Stimulated activated effector memory CD8-positive, alpha-beta T cell treated with anti-CD3 and anti-CD28 coated beads, Interleukin-12 subunit alpha, Interleukin-12 subunit beta, amount 100 ng/mL, for 72 hours (primary cell): Measurements from ENCODE around the gene MYH10.

ENCODE experiments used
- ATAC-seq: fragments of 150-1000 bp; cut with Tn5 transposase; 2 replicates; pipeline ENCODE4 v1.10.0; 2021
- DNase-seq, 2 donors: peaks; one replicate each; pipeline ENCODE4 v3.0.0; 2021 to 2022; ENCODE audit warnings: low spot score in 2 of 2
- H3K27ac Mint-ChIP-seq: one replicate; pipeline ENCODE4 v1.8.0; 2022; ENCODE audit warnings: mild to moderate bottlenecking, mixed read lengths
- H3K36me3 Mint-ChIP-seq: one replicate; pipeline ENCODE4 v1.8.0; 2022; ENCODE audit warnings: mild to moderate bottlenecking, mixed read lengths
- H3K4me1 Mint-ChIP-seq: one replicate; pipeline ENCODE4 v1.8.0; 2022; ENCODE audit warnings: mixed read lengths
- H3K4me3 Mint-ChIP-seq: one replicate; pipeline ENCODE4 v1.8.0; 2022; ENCODE audit warnings: mild to moderate bottlenecking, mixed read lengths
- H3K9me3 Mint-ChIP-seq: one replicate; pipeline ENCODE4 v1.8.0; 2022; ENCODE audit warnings: mixed read lengths

Gene MYH10

GRCh38 chr17:8474826-8475225, 155.7 kb downstream of the MYH10 start:
- Mint-ChIP-seq H3K36me3 (peaks cover 80% of the 10 kb centered on the region), H3K4me3 (no peak overlapping the region), H3K9me3 (no peaks in the 10 kb centered on the region), H3K4me1 (peaks cover 11% of the 10 kb centered on the region), H3K27ac (peak overlapping the region; percentile 48)
- DNase-seq: no peak
- ATAC-seq: no peak

GRCh38 chr17:8473451-8474192, 156.9 kb downstream of the MYH10 start:
- DNase-seq (no peak), ATAC-seq (no peak)
- H3K4me3 Mint-ChIP-seq: no peak overlapping the region
- H3K9me3 Mint-ChIP-seq: no peaks in the 10 kb centered on the region
- H3K4me1 Mint-ChIP-seq: peaks cover 11% of the 10 kb centered on the region
- H3K36me3 Mint-ChIP-seq: peaks cover 89% of the 10 kb centered on the region
- no peak overlapping the region for H3K27ac Mint-ChIP-seq

- no peak overlapping the region for H3K4me3 Mint-ChIP-seq
- ATAC-seq: no peak
- H3K9me3 Mint-ChIP-seq: no peaks in the 10 kb centered on the region
- peaks cover 89% of the 10 kb centered on the region for H3K36me3 Mint-ChIP-seq
- H3K27ac Mint-ChIP-seq: no peak overlapping the region
- H3K4me1 Mint-ChIP-seq: peaks cover 11% of the 10 kb centered on the region
- DNase-seq: no peak
Measured at GRCh38 chr17:8472663-8473062, 157.9 kb downstream of the MYH10 start.

- Mint-ChIP-seq H3K27ac (no peak overlapping the region), H3K4me1 (peaks cover 8% of the 10 kb centered on the region), H3K4me3 (no peak overlapping the region), H3K9me3 (no peaks in the 10 kb centered on the region), H3K36me3 (peaks cover 91% of the 10 kb centered on the region)
- no peak for DNase-seq
- ATAC-seq: no peak
Measured at GRCh38 chr17:8470447-8471047, 160.0 kb downstream of the MYH10 start.

GRCh38 chr17:8469964-8470363, 160.6 kb downstream of the MYH10 start:
- Mint-ChIP-seq H3K4me3 (no peak overlapping the region), H3K36me3 (peaks cover 91% of the 10 kb centered on the region), H3K4me1 (peaks cover 8% of the 10 kb centered on the region), H3K9me3 (no peaks in the 10 kb centered on the region), H3K27ac (no peak overlapping the region)
- ATAC-seq (no peak), DNase-seq (no peak)

- DNase-seq (no peak), ATAC-seq (no peak)
- Mint-ChIP-seq H3K4me1 (peaks cover 18% of the 10 kb centered on the region), H3K9me3 (no peaks in the 10 kb centered on the region), H3K4me3 (no peak overlapping the region), H3K36me3 (peaks cover 88% of the 10 kb centered on the region), H3K27ac (no peak overlapping the region)
Measured at GRCh38 chr17:8468980-8469379, 161.5 kb downstream of the MYH10 start.

GRCh38 chr17:8468127-8468526, 162.4 kb downstream of the MYH10 start:
- Mint-ChIP-seq H3K4me3 (no peak overlapping the region), H3K27ac (no peak overlapping the region), H3K36me3 (peaks cover 84% of the 10 kb centered on the region), H3K4me1 (peaks cover 26% of the 10 kb centered on the region), H3K9me3 (no peaks in the 10 kb centered on the region)
- DNase-seq (no peak), ATAC-seq (no peak)

- no peaks in the 10 kb centered on the region for H3K9me3 Mint-ChIP-seq
- peaks cover 84% of the 10 kb centered on the region for H3K36me3 Mint-ChIP-seq
- H3K4me3 Mint-ChIP-seq: no peak overlapping the region
- ATAC-seq: no peak
- no peak for DNase-seq
- H3K27ac Mint-ChIP-seq: no peak overlapping the region
- peaks cover 29% of the 10 kb centered on the region for H3K4me1 Mint-ChIP-seq
Measured at GRCh38 chr17:8467527-8467926, 163.0 kb downstream of the MYH10 start.

GRCh38 chr17:8466873-8467272, 163.7 kb downstream of the MYH10 start:
- Mint-ChIP-seq H3K4me3 (no peak overlapping the region), H3K9me3 (no peaks in the 10 kb centered on the region), H3K36me3 (peaks cover 85% of the 10 kb centered on the region), H3K4me1 (peaks cover 30% of the 10 kb centered on the region), H3K27ac (no peak overlapping the region)
- DNase-seq: no peak
- no peak for ATAC-seq

GRCh38 chr17:8466456-8466855, 164.1 kb downstream of the MYH10 start:
- Mint-ChIP-seq H3K4me3 (no peak overlapping the region), H3K36me3 (peaks cover 85% of the 10 kb centered on the region), H3K9me3 (no peaks in the 10 kb centered on the region), H3K4me1 (peaks cover 34% of the 10 kb centered on the region), H3K27ac (no peak overlapping the region)
- DNase-seq: no peak
- ATAC-seq: no peak

GRCh38 chr17:8465759-8466158, 164.8 kb downstream of the MYH10 start:
- no peak for DNase-seq
- no peak for ATAC-seq
- Mint-ChIP-seq H3K9me3 (no peaks in the 10 kb centered on the region), H3K27ac (no peak overlapping the region), H3K36me3 (peaks cover 87% of the 10 kb centered on the region), H3K4me3 (no peak overlapping the region), H3K4me1 (peaks cover 35% of the 10 kb centered on the region)

- Mint-ChIP-seq H3K9me3 (no peaks in the 10 kb centered on the region), H3K36me3 (peaks cover 87% of the 10 kb centered on the region), H3K27ac (peak overlapping the region; percentile 62), H3K4me3 (no peak overlapping the region), H3K4me1 (peaks cover 35% of the 10 kb centered on the region)
- DNase-seq: no peak
- ATAC-seq: no peak
Measured at GRCh38 chr17:8465356-8465755, 165.2 kb downstream of the MYH10 start.

GRCh38 chr17:8464941-8465340, 165.6 kb downstream of the MYH10 start:
- peaks cover 35% of the 10 kb centered on the region for H3K4me1 Mint-ChIP-seq
- peaks cover 87% of the 10 kb centered on the region for H3K36me3 Mint-ChIP-seq
- no peaks in the 10 kb centered on the region for H3K9me3 Mint-ChIP-seq
- H3K4me3 Mint-ChIP-seq: no peak overlapping the region
- DNase-seq: no peak
- ATAC-seq: no peak
- peak overlapping the region; percentile 62 for H3K27ac Mint-ChIP-seq

GRCh38 chr17:8463099-8463498, 167.4 kb downstream of the MYH10 start:
- no peak overlapping the region for H3K4me3 Mint-ChIP-seq
- peaks cover 88% of the 10 kb centered on the region for H3K36me3 Mint-ChIP-seq
- H3K27ac Mint-ChIP-seq: peak overlapping the region; percentile 33
- ATAC-seq (no peak), DNase-seq (no peak)
- no peaks in the 10 kb centered on the region for H3K9me3 Mint-ChIP-seq
- H3K4me1 Mint-ChIP-seq: peaks cover 39% of the 10 kb centered on the region

- H3K4me3 Mint-ChIP-seq: no peak overlapping the region
- peaks cover 45% of the 10 kb centered on the region for H3K4me1 Mint-ChIP-seq
- ATAC-seq (no peak), DNase-seq (no peak)
- no peak overlapping the region for H3K27ac Mint-ChIP-seq
- peaks cover 88% of the 10 kb centered on the region for H3K36me3 Mint-ChIP-seq
- H3K9me3 Mint-ChIP-seq: no peaks in the 10 kb centered on the region
Measured at GRCh38 chr17:8462564-8462963, 168.0 kb downstream of the MYH10 start.

- peaks cover 93% of the 10 kb centered on the region for H3K36me3 Mint-ChIP-seq
Measured at GRCh38 chr17:8459831-8460230, 170.7 kb downstream of the MYH10 start.

More at GRCh38 chr17:8459831-8460230, 170.7 kb downstream of the MYH10 start:
- H3K4me1 Mint-ChIP-seq: peaks cover 51% of the 10 kb centered on the region
- ATAC-seq (no peak), DNase-seq (no peak)
- no peak overlapping the region for H3K4me3 Mint-ChIP-seq
- no peaks in the 10 kb centered on the region for H3K9me3 Mint-ChIP-seq
- H3K27ac Mint-ChIP-seq: no peak overlapping the region
